ENCODE measurements around the gene ETV3. TPM values are rescaled to one million over a fixed set of nuclear protein-coding genes. Genes with fewer than 3 reads are reported as not detected.
A peak's percentile ranks its signal among the peaks of the same experiment; 100 is the strongest.

The ETV3 gene
- total and polyA plus RNA-seq, 10 of the 15 experiments (the other 5 are each of a cell fraction or from before 2014, with no cell fraction given): 1.7 to 13.8 (median 7.2) TPM

GRCh38 chr1:157163273-157164127 lies 25.3 kb upstream of the ETV3 start:
- no peak overlapping the region for H3K4me3 ChIP-seq
- no peaks in the 10 kb centered on the region for H3K79me2 ChIP-seq (ENCODE audit: control insufficient read depth, insufficient read depth, low read length)
- H3K27me3 ChIP-seq (replicated peaks in 1 of 2; ENCODE audit: control insufficient read depth in 2 of 2, insufficient read depth in 2 of 2, low read length in 1 of 2): peaks cover 0 to 2% of the 10 kb centered on the region in 2 experiments; a peak in 1 of 4 replicates
- ChIA-PET RAD21 (ENCODE audit: unreplicated experiment) (no interaction called here), SMC1A (ENCODE audit: uncharacterized antibody, unreplicated experiment) (interaction anchor here (1.9 kb wide), 1 partner anchor 73 kb away, joined by 9 read pairs; no protein-coding TSS in a partner anchor), CTCF (interaction anchor here (1.0 to 18.4 kb wide), 7 partner anchors 10 to 342 kb away, joined by 3 to 715 read pairs (median 3); partner anchors contain the start of gene ETV3L), POLR2A (interaction anchor here (0.6 kb wide), 1 partner anchor 57 kb away, joined by 3 read pairs; no protein-coding TSS in a partner anchor)
- H3K9me3 ChIP-seq (replicated peaks; ENCODE audit: control insufficient read depth, insufficient read depth, low read length): no peaks in the 10 kb centered on the region
- H3K4me1 ChIP-seq (ENCODE audit: control insufficient read depth, insufficient read depth, low read length): peaks cover 16% of the 10 kb centered on the region
- ATAC-seq: peak; percentile 77
- H3K36me3 ChIP-seq (ENCODE audit: control insufficient read depth in 2 of 2, insufficient read depth in 2 of 2, low read length in 1 of 2): no peaks in the 10 kb centered on the region
- no peak overlapping the region for H3K27ac ChIP-seq (ENCODE audit: control insufficient read depth, insufficient read depth)
- peak; percentile 44 for FAIRE-seq
- no TSS peak for BruUV-seq (replicated peaks)
- peak overlapping the region; percentile 54 for H2AFZ ChIP-seq (ENCODE audit: control insufficient read depth, low read depth, low read length)
- no peak for DNase-seq (ENCODE audit: low read depth, low spot score)
- H3K9ac ChIP-seq (ENCODE audit: control insufficient read depth, insufficient read depth, low read length): no peak overlapping the region
- intact Hi-C loops (cut with micrococcal nuclease; ENCODE audit: unreplicated experiment) (no loop called here), in situ Hi-C loops (cut with MboI) (no loop called here)
- H4K20me1 ChIP-seq (ENCODE audit: control insufficient read depth, insufficient read depth): no peaks in the 10 kb centered on the region
- WGBS (ENCODE audit: insufficient coverage, insufficient replicate concordance, low lambda C conversion rate, missing lambda C conversion rate): 0% methylated on average over 21 of the region's 21 CpGs
- no peak overlapping the region for H3K4me2 ChIP-seq (ENCODE audit: control insufficient read depth, insufficient read depth)
- TF ChIP-seq ZNF24 (IDR thresholded peaks at IDR 0.05) (no peak), POLR2A (IDR thresholded peaks at IDR 0.05; ENCODE audit: low read depth, low read length) (no peak), RUNX3 (IDR thresholded peaks at IDR 0.05; ENCODE audit: low read length) (no peak), MYB (IDR thresholded peaks at IDR 0.05; ENCODE audit: borderline replicate concordance, low read depth, low read length) (no peak), IKZF2 (IDR thresholded peaks at IDR 0.05) (peak in 1 of 2 experiments; percentile 23; a peak in 1 of 4 replicates), DPF2 (IDR thresholded peaks at IDR 0.05) (no peak), NRF1 (conservative IDR thresholded peaks at IDR 0.05; ENCODE audit: low read depth, low read length) (no peak), RAD21 (IDR thresholded peaks at IDR 0.05; ENCODE audit: insufficient read depth, low read depth, low read length) (peak; percentile 72), KDM1A (IDR thresholded peaks at IDR 0.05; ENCODE audit: borderline replicate concordance) (no peak), IKZF1 (conservative IDR thresholded peaks at IDR 0.05) (peak; percentile 39; the same call in 1 of the 2 replicates), TBL1XR1 (IDR thresholded peaks at IDR 0.05; ENCODE audit: low read depth, low read length) (no peak), E2F8 (IDR thresholded peaks at IDR 0.05; ENCODE audit: low read depth, partially characterized antibody) (no peak), TCF7 (IDR thresholded peaks at IDR 0.05; ENCODE audit: borderline replicate concordance) (no peak), LARP7 (IDR thresholded peaks at IDR 0.05) (peak; percentile 45; the same call in 1 of the 2 replicates), SREBF2 (IDR thresholded peaks at IDR 0.05; ENCODE audit: low read length) (no peak), PRDM15 (CRISPR knock-in tag; IDR thresholded peaks at IDR 0.05) (no peak), STAT1 (conservative IDR thresholded peaks at IDR 0.05) (no peak), JUND (IDR thresholded peaks at IDR 0.05; ENCODE audit: low read depth, low read length) (no peak), FOXM1 (IDR thresholded peaks at IDR 0.05; ENCODE audit: low read depth, low read length) (no peak), NFYB (IDR thresholded peaks at IDR 0.05; ENCODE audit: insufficient read depth, low read depth, low read length) (no peak)

All from GM12878 (cell line).